ENCODE results near the gene APBA2.

Gene APBA2

DNA sequence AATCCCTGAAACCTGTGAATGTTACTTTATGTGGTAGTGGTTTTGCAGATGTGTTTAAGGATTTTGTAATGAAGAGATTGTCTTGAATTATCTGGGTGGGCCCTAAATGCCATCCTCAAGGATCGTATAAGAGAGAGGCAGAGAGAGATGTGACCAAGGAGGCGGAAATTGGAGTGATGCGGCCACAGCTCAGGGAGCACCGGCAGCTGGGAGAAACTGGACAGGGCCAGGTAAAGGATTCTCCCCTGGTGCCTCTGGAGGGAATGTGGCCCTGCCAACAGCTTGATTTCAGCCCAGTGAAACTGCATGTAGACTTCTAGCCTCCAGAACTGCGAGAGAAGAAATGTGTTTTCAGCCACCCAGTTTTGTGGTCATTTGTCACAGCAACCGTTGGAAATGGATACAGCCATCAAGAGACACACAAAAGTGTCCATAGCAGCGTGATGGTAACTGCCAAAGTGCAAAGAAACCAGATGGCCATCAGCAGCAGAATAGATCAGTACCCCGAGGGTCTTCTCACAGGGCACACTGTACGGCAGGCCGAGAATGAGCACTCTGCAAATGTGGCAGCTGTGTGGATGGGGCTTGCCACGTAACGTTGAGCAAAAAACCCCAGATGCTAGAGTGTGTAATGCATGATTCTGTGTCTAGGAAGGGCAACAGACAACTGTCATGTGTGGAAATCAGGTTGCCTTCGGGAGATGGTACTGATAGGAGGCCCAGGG is 12.2 kb downstream of the APBA2 start:
- no peak for DNase-seq

DNA sequence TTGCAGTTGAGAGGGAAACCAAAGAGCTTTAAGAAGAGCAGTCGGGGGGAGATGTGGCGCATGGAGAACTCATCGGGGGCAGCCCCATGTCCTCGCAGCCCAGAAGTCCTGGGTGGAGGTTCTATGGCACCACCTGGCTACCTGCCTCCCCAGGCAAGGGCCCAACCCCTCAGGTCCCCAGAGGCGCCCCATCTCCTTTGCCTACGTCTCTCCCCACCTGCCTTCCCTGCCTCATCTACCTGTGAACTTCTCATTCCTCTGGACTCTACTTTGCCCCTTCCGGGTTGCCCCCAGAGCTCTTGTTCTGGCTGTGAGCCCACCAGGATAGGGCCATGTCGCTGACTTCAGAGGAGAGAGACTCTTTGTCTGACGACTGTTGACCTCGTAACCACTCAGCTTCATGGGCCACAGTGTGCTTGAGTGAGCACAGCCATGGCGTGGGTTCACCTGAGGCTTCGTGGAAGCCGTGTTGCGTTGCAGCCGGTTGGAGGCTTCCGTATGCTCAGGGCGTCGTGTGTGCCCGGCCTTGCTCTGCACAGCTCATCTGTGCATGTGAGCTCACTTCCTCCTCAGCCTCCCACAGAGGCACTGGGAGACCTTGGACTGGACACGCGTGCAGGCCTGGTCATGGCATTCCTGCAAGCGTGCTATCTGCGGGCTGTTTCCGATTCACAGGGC is 13.4 kb downstream of the APBA2 start:
- DNase-seq = no peak

DNA sequence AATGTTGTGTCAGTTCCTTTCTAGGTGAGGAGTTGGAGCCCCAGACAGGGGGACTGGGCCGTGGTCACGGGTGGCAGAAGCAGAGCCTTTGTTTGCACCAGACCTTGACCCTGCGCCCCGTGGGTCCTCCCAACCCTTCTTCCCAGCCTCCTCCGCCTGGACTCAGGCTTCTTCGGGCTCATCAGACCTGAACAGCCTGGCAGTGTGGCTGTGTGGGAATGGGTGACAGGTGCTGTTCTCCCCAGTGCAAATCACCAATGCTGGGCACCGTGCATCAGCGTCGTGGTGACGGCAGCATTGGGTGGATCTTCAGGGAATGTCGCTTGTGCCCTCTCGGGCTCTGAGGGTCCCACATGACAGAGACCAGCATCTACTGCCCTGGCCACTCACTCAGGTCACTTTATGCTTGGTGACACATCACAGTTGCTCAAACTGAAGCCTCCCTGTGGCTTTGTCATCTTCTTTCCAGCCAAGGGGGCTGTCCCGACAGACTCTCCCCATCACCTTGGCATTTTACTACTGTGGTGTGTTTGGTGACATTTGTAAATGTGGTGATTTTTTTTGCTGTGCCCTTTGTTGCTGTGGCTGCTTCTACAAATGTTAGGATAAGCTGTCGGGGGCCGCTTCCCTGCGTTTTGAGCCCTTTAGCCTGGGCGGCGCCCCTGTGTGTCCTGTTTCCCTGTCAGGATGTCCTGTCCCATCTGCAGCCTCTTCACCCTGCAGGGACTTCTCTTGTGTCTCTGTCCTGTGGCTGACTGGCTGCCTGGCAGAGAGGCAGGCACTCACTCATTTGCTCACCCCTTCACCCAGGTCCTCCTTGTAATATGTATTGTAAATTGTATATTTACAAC is 14.5 kb downstream of the APBA2 start:
- DNase-seq = no peak

DNA sequence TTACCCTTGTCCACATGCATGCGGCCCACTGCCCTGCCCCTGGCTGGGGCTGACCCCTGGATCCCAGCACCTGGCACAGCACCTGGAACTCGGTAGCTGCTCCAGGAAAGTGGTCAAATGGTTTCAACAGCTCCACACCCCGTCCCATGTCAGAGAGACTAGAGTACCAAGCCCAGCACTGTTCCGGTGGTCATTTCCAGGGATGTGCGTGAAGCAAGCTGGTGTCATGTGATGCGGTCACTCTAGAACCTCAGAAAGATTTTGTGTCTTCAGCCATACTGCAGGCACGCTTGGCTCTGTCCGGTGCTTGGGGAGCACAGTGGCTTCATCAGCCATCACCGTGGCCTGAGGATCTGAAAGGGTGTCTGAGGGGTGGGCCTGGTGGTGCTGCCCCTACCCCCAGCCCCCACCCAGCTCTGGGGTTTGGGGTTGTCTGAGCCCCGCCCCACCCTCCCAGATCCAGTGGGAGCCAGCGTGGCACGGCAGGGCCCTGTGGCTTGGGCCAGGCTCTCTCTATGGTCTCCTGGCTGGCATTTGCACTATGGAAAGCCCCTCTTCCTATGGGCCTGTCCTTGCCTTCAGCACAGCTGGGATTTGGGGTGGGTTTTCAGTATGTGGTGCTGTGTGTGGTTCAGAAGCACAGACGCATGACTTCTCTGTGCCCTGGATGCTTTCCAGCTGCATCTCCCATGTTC is 15.3 kb downstream of the APBA2 start:
- DNase-seq = no peak

DNA sequence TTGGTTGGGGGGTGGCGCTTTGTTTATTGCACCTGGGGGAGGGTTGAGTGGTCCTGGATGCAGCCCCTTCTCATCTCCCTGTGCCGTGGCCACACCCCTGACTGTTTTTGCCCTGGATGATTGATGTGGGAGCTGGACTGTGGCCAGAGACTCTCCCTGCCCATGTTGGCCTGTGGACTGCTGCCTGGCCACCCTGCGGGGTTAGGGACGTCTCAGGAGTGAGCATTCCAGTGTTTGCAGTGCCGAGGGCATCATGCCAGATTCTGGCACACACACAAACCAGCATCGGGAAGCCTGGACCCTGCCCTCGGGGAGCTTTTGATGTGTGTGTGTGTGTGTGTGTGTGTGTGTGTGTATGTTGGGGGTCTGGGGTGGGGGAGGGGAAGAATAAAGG is 15.8 kb downstream of the APBA2 start:
- no peak for DNase-seq

DNA sequence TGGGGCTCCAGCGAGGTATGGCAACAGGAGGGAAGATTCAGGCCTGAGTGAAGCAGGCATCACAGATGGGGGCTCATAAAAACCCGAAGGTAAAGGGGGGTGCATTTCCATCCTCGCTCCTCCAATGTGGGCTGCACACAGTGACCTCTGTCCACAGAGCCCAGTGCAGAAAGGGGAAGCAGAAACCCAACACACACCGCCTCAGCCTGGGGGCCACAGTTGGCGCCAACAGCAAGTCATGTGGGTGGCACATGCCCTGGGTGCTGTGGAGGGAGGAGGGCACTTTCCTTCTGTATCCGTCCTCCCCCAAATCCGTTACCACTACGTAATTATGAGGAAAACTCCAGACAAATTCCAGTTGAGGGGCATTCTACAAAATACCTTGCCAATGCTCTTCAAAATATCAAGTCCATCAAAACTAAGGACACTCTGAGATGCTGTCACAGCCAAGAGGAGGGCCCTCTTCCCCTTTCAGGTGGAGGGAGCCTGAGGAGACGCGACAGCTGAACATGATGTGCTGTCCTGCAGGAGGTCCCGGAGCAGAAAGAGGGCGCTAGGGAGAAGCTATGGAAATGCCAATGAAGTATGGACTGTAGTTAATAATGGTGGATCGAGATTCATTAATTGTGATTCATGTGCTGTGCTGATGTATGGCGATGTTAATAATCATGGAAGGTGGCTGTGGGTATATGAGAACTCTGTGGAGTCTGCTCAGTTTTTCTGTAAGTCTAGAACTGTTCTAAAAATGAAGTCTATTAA is 16.4 kb downstream of the APBA2 start:
- DNase-seq = no peak

DNA sequence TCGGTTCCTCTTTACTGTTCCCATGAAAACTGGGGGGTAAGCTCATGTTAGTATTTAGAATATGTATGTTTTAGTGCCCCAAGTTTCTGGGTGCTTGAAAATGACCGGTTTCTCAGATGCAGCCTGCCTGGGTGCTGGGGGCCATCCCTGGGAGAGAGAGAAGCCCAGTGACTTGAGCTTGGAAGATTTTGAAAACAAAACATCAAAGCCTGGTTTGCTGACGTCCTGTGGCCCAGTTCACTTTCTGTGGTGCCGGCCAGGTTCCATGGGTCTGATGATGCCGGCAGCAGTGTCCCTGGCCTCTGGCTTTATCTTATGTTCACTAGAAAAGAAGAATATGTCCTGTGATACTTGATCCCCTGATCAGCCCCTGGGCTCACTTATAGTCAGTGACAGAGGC is 17.1 kb downstream of the APBA2 start:
- no peak for DNase-seq

DNA sequence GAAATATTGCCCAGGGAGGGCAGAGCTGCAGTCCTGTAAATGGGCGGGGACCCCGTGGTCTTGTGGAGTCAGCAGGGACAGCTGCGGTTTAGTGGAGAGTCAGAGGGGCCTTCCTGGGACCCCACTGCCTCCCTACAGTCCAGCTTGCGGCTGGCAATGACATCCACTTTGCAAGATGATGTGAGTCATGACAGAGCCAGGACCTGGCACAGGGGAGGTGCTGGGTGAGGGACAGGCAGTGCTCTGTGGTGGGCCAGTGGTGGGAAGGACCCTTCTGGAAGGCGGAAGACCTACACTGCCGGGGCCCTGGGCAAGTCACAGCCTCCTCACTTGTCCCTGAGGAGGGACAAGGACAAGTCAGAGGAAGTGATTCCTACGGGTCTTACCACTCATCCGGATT is 17.8 kb downstream of the APBA2 start:
- DNase-seq = no peak

DNA sequence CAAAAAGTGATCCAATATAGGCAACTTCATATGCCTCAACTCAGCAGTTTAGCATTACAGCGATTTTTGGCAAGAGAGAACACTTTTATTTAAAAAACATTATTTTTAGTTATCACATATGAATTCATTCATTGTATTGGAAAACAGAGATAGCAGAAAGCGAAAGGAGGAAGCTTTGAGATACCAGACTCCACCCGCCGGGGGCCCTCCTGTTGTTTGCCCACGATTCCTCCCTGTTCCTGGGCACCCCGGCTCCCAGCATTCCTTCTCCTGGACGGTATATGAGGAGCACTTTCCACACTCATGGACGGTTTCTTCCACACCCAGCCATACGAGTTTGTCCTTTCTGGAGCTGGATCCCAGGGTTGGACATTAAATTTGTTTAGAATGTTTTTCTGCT is 18.2 kb downstream of the APBA2 start:
- no peak for DNase-seq

DNA sequence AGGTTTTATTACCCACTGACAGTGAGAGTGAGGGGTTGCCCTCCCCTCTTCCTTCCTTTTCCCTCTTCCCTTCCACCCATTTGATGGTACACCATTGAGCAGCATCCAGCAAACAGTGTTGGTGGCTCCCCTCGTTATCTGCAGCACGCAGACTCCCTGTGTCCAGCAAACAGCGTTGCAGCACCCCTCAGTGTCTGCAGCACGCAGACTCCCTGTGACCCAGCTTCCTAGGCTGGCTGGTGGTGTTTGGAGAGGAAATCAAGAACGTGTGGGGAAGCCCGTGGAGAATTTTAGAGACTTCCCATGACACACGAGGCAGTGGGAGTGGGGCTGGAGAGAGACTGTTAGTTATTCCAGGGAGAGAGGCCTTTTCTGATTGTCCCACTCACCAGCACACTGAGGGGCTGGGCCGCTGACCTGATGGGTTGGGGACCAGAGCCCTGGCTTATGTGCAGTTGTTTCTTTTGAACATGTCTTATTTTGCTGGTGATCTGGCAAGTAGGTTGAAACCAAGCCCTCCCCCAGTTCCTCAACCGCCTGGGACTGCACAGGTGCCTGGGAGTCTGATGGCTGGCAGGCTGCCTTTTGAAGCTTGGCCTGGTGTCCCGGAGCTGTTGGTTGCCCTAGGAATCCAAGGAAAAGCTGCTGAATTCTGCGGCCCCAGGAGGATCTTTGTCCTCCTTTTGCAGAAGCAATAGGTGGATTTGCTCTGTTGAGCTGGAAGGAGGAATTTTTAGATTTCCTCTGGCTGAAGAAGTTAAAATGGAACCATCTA is 19.0 kb downstream of the APBA2 start:
- DNase-seq = no peak

DNA sequence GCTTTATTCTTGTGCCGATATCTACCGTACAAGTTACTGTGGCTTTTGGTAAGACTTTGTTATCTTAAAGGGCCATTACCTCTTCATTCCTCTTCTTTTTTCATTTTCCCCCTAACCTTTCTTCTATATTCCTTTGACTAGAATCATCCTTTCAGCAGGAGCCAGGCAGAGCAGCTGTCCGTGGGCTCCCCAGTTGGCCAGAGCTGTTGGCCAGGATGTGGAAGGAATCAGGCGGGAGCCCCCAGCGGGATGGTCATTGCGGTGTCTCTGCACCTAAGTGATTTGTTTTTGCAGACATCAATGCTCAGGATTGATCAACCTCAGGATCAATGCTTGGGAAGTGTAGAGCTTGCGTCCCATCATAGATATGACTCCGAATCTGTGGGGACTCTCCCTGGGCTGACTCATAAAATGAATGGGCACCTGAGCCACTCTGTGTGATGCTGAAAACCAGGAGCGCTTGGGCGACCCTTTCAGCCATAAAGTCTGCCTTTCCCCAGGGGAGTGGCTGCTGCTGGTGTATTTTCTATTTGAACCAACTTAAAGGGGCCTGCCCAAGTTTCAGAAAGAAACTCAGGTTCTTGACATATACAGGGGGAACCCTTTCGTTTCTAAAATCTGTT is 21.7 kb downstream of the APBA2 start:
- no peak for DNase-seq

DNA sequence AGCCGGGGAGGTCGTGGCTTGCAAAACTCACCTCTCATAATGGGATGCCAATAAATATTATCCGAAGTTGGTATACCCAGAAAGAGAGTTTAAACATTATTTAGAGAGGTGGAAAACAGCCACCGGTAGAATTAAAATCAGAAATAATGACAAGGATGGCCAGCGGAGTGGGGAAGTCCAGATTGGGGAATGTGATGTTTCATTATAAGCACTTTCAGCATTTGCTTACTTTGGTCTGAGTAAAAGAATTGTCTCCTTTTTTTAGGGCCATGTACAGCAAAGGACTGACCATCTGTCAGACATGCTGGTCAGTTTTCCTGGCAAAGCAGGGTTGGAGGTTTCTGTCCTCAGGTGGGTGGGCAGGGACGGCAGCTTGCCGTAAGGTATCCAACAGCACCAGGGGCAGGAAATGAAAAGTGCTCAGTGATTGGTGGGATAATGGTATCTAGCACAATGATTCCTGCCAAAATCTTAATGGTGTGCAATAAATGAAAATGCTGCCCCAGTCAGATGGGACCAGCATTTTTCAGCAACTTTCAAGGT is 24.3 kb downstream of the APBA2 start:
- no peak for DNase-seq

DNA sequence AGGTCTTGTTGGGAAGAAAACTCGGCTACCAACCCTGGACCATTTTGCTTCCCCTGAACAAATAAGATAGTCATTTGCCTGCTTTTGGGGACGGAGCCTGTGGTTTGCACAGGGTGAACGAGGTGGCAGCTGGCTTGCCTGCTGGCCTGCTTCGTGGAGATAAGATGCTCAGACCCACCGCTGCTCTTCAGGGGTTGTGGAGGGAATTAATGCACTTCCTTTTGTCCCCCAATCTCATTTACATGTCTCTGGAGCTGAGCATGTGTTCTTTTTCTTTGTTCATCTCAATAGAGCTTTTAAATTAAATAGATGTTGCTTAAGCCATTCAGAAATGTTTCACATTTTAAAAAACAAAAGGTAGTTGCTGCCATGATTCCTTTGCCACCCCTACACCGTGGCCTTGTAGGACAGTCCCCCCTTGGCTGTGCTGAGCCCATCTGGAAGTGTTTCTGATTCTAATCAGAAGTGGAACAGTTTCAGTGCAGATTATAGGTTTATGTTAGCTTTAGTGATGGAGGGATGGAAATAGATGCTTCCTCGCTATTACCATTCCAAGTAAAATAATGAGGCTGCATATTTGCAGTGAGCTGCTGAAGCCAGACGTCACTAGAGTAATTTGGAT is 25.6 kb downstream of the APBA2 start:
- DNase-seq = no peak

DNA sequence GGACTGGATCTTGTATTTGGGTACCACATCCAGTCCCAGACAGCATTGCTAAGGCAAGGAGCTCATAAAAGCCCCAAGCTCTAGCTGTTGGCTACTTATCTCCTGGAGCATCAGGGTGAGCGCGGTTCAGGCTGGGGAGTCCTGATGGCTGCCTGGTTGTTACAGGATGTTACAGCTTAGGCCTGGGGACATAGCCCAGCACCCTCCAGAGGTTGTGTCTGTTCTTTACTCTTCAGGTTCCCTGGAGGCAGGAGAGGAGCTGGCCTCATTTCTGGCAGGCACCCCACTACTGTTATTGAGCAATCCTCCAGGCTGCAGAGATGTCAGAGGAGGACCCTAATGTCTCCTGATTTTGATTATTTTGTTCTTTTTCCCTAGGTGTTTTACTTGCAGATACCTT is 26.6 kb downstream of the APBA2 start:
- DNase-seq = no peak

DNA sequence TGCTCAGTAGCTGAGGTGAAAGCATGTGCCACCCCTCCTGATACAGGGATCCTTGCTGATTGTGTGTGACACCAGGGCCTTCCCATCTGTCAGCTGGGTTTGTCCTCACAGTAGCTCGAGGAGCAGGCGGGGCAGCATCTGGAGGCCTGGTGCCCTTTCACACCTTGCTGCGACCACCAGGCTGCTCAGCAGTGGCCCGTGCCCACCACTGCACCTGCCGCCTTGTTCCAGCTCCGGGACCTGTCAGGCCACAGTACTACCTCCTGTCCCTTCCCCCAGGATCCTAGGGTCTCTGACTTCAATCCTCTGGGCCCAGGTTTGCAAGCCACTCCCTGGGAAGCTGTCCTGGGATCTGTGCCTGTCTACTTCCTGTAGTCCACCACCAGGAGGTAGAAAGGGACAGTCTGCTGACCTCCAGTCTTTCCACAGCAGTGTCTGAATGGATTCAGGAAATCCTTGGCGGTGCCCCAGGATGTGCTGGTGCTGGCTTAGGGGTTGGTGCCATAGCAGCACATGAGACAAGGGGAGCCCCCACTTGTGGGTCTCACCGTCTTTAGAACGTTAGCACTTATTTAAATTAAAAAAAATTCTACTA is 27.5 kb downstream of the APBA2 start:
- DNase-seq = no peak

DNA sequence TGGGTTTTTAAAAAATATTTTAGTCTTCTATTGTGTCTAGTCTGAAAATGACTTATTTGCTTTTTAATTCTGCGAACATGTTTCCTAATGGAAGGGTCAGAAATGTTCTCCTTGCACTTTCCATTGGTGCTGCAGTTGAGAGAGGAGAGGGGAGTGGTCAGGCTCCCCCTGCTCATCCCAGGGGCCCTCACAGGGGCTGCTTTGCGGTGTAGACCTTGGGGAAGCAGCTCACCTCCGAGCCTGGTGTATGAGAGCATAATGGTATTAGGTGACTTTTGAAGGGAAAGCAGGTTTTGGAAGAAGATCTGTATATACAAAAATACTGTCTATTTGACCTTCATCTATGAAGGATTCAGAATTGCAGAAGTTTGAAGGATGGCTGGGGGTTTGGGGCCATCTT is 28.3 kb downstream of the APBA2 start:
- DNase-seq = no peak

DNA sequence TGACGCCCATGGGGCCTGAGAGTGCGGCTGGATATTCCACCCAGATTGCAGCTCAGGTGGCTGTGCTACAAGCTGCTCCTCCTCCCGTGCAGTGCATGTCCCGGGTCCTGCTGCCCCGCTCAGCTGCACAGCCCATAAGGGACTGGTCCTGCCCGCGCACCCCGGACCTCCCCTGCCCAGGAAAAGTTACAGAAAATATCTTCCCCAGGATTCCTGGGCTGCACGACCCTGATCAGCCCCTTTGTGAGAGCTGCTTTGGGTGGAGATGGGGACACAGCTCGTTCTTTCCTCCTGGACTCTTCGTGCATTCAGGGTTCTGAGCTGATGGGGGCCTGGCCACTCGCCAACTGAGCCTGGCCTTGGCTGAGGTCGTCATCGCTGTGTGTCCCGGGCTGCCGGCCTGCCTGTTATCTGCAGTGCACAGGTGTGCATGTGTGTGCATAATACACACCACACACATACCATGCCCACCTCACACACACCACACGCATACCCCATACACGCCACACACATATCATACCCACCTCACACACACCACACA is 28.8 kb downstream of the APBA2 start:
- DNase-seq = no peak

DNA sequence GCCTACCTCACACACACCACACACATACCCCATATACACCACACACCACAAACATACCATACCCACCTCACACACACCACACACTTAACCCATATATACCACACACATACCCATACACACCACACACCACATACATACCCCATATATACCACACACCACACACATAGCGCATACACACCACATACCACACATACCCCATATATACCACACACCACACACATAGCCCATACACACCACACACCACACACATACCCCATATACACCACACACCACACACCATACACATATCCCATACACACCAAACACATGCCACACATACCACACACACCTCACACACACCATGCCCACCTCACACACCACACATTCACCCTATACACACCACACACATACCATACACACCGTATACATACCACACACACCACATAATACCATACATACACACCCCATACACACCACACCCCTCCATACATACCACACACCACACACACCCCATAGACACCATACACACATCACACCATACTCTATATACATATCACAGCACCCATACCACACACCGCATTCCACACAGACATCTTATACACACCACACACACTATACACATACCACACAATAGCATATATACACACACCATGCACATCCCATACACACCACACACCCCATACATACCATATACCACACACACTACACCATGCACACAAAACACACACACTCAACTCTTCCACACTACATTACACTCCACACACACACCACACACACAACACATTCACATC is 29.5 kb downstream of the APBA2 start:
- DNase-seq = no peak

DNA sequence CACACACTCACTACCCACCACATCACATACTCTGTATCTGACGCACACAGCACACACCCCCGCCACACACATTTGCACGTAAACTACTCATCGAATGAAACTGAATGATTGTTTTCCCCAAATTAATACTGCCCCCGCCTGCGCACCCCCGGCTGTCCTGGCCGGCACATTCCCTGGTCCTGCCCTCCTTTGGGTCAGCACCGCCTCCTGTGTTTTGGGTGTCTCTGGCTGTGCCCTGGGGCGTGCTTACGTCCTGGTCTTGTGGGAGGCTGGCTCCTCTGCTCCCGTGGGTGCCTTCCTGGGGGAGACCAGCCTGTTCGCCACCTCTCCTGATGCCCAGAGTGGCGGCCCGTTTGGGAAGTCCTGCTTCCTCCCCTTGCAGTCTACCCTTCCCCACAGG is 30.2 kb downstream of the APBA2 start:
- no peak for DNase-seq

All from NCI-H226 (cell line).